NB4 (cell line): ENCODE data around the gene PCSK5.

Experiments used
- DNase-seq: peaks from one replicate; pipeline ENCODE4 v3.0.0; 2010; ENCODE audit warnings: low read depth
- H3K4me3 ChIP-seq: one replicate; pipeline ENCODE4 v1.5.1; 2011; ENCODE audit warnings: mild to moderate bottlenecking, low read depth, low read length, moderate library complexity
- CTCF ChIP-seq: IDR thresholded peaks from one replicate; pipeline ENCODE4 v1.5.1; 2012; ENCODE audit warnings: low read depth, low read length
- MAX ChIP-seq: IDR thresholded peaks from 2 replicates; pipeline ENCODE4 v1.6.1; 2011; ENCODE audit warnings: low read depth, low read length
- MYC ChIP-seq: IDR thresholded peaks from 2 replicates; pipeline ENCODE4 v1.6.1; 2011; ENCODE audit warnings: low read depth, low read length
- POLR2A ChIP-seq: IDR thresholded peaks from 2 replicates; pipeline ENCODE4 v1.6.1; 2011; ENCODE audit warnings: mild to moderate bottlenecking; ENCODE audit not compliant: insufficient read length; ENCODE audit errors: extremely low read depth

Gene PCSK5

GRCh38 chr9:76218117-76218885 is 327.8 kb downstream of the PCSK5 start:
- TF ChIP-seq MYC (no peak), MAX (no peak), CTCF (no peak), POLR2A (no peak)
- no peak for DNase-seq
- no peak overlapping the region for H3K4me3 ChIP-seq

- no peak for DNase-seq
- no peak overlapping the region for H3K4me3 ChIP-seq
- no peak for TF ChIP-seq POLR2A
- TF ChIP-seq MAX, result no peak
- no peak for TF ChIP-seq MYC
- no peak for TF ChIP-seq CTCF
Observed at GRCh38 chr9:76218886-76219445, 328.5 kb downstream of the PCSK5 start.

- TF ChIP-seq MAX (no peak), CTCF (peak; percentile 15), POLR2A (no peak)
- no peak for DNase-seq
- no peak overlapping the region for H3K4me3 ChIP-seq
Observed at GRCh38 chr9:76219560-76220151, 329.2 kb downstream of the PCSK5 start.

- no peak for DNase-seq
- TF ChIP-seq POLR2A (no peak), MYC (no peak), MAX (no peak), CTCF (no peak)
- H3K4me3 ChIP-seq, result no peak overlapping the region
Observed at GRCh38 chr9:76221423-76221822, 330.9 kb downstream of the PCSK5 start.

GRCh38 chr9:76223749-76224340 is 333.4 kb downstream of the PCSK5 start:
- DNase-seq, result no peak
- TF ChIP-seq CTCF, result no peak
- TF ChIP-seq POLR2A, result no peak
- TF ChIP-seq MAX, result no peak
- TF ChIP-seq MYC, result no peak
- no peak overlapping the region for H3K4me3 ChIP-seq
